Measurements from ENCODE around the gene CASK.

Gene CASK

GRCh38 chrX:41913476-41913875, 9.9 kb downstream of the CASK start:
- DNase-seq (ENCODE audit: low read depth in 2 of 2, low spot score in 1 of 2), result no peak

- no peak for DNase-seq (ENCODE audit: low read depth in 2 of 2, low spot score in 1 of 2)
These were observed 10.4 kb downstream of the CASK start for GRCh38 chrX:41912923-41913322.

GRCh38 chrX:41909068-41909467, 14.3 kb downstream of the CASK start:
- DNase-seq (ENCODE audit: low read depth in 2 of 2, low spot score in 1 of 2), result no peak

GRCh38 chrX:41906515-41907187, 16.7 kb downstream of the CASK start:
- DNase-seq (ENCODE audit: low read depth in 2 of 2, low spot score in 1 of 2), result no peak

GRCh38 chrX:41903544-41903943, 19.8 kb downstream of the CASK start:
- no peak for DNase-seq (ENCODE audit: low read depth in 2 of 2, low spot score in 1 of 2)

- no peak for DNase-seq (ENCODE audit: low read depth in 2 of 2, low spot score in 1 of 2)
These were observed 23.0 kb downstream of the CASK start for GRCh38 chrX:41900321-41900720.

- DNase-seq (ENCODE audit: low read depth in 2 of 2, low spot score in 1 of 2), result no peak
These were observed 27.5 kb downstream of the CASK start for GRCh38 chrX:41895826-41896225.

GRCh38 chrX:41890026-41890423, 33.3 kb downstream of the CASK start:
- DNase-seq (ENCODE audit: low read depth in 2 of 2, low spot score in 1 of 2), result no peak

- DNase-seq (ENCODE audit: low read depth in 2 of 2, low spot score in 1 of 2), result no peak
These were observed 33.9 kb downstream of the CASK start for GRCh38 chrX:41889317-41890025.

GRCh38 chrX:41887691-41888090, 35.7 kb downstream of the CASK start:
- DNase-seq (ENCODE audit: low read depth in 2 of 2, low spot score in 1 of 2), result no peak

GRCh38 chrX:41885724-41886123, 37.6 kb downstream of the CASK start:
- DNase-seq (ENCODE audit: low read depth in 2 of 2, low spot score in 1 of 2), result no peak

GRCh38 chrX:41881166-41881565, 42.2 kb downstream of the CASK start:
- no peak for DNase-seq (ENCODE audit: low read depth in 2 of 2, low spot score in 1 of 2)

- DNase-seq (ENCODE audit: low read depth in 2 of 2, low spot score in 1 of 2), result no peak
These were observed 46.2 kb downstream of the CASK start for GRCh38 chrX:41877167-41877566.

GRCh38 chrX:41875142-41875541, 48.2 kb downstream of the CASK start:
- DNase-seq (ENCODE audit: low read depth in 2 of 2, low spot score in 1 of 2), result no peak

GRCh38 chrX:41870719-41871151, 52.6 kb downstream of the CASK start:
- DNase-seq (ENCODE audit: low read depth in 2 of 2, low spot score in 1 of 2), result no peak

- no peak for DNase-seq (ENCODE audit: low read depth in 2 of 2, low spot score in 1 of 2)
These were observed 54.9 kb downstream of the CASK start for GRCh38 chrX:41868392-41868977.

- no peak for DNase-seq (ENCODE audit: low read depth in 2 of 2, low spot score in 1 of 2)
These were observed 59.8 kb downstream of the CASK start for GRCh38 chrX:41863343-41864203.

GRCh38 chrX:41862562-41863184, 60.7 kb downstream of the CASK start:
- DNase-seq (ENCODE audit: low read depth in 2 of 2, low spot score in 1 of 2), result no peak

GRCh38 chrX:41858161-41858775, 65.1 kb downstream of the CASK start:
- DNase-seq (ENCODE audit: low read depth in 2 of 2, low spot score in 1 of 2), result no peak

GRCh38 chrX:41857670-41858069, 65.7 kb downstream of the CASK start:
- DNase-seq (ENCODE audit: low read depth in 2 of 2, low spot score in 1 of 2), result no peak

GRCh38 chrX:41846714-41847113, 76.6 kb downstream of the CASK start:
- DNase-seq (ENCODE audit: low read depth in 2 of 2, low spot score in 1 of 2), result no peak

Data from stimulated activated CD8-positive, alpha-beta memory T cell treated with anti-CD3 and anti-CD28 coated beads, Interleukin-4, amount 100 ng/mL, for 1 hour (primary cell).